Measurements from ENCODE around the gene DYRK1A.
"Not testable (repeated sequence)": the region's sequence is repeated elsewhere in the genome, so short reads cannot be mapped to it uniquely, and the experiment has no call there.

DYRK1A gene

DNA sequence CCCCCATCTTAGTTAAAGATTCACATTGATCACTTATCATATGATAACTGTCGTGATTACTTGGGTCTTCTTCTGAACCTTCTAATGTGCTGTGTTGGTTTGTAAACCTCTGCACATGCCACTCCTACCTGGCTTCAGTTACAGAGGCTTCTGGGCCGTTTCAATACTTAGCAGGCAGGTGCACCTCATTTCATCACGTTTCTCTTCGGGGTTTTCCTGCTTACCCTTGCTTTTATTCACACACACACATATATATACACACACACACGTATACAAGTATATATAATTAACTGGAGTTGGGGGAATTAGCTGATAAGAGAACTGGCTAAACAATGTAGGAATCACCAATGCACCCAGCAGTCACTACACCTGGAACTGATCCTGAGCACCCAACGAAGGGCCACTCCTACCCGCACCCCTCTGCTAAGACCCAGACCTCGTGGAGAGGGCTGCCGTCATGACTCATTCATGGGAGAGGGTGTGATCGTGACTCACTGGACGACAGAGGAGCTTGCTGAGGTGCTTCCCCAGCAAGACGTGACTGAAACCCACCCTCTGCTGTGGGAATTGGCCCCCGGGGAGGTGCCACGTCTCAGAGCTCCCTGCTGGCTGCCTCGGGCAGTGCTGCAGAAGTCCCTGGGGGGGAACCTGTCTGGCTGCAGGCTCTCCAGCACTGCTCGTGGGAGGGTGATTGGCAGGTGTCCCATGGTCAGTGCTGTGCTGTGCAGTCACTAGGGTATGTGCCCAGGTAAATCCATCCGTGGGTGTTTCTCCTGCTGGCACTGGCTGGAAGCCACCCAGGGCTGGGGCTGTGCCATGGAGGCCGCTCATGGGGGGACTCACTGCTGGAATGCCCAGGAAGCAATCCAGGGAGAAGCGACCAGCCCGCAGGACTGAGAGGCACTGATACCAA is 166.6 kb downstream of the DYRK1A start:
- DNase-seq: no peak

DNA sequence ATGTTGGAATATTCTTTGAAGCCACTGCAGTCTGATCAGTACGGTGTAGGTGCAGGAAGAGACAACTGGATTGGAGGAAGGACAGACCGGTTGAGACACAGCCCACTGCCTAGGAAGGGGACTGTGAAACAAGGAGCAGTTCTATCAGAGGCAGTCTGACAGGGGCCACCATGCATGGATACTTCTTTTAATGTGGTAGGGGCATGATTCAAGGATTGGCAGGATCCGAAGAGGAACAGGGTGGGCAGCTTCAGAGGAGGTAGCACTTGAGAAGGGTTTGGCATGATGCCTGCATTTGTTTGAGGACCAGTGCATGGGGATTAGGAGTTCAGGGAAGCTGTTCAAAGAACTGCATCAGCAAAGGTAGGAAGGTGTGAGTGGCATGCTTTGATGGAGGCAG is 167.9 kb downstream of the DYRK1A start:
- DNase-seq: no peak

DNA sequence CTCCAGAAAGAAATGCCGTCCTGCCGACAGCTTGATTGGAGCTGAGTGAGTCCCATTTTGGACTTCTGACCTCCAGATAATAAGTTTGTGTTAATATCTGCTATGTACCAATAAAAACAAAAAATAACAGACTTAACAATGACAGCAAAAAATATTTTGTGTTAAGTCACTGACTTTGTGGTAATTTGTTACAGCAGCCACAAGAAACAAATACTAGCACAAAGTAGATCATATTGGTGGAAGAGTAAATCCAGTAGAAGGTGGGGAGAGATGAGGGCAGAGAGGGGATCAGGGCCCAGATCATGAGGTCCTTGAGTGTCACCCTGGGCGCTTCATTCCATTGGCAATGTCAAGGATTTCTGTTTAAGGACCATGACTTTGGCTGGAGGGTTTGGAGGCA is 168.6 kb downstream of the DYRK1A start:
- no peak for DNase-seq

DNA sequence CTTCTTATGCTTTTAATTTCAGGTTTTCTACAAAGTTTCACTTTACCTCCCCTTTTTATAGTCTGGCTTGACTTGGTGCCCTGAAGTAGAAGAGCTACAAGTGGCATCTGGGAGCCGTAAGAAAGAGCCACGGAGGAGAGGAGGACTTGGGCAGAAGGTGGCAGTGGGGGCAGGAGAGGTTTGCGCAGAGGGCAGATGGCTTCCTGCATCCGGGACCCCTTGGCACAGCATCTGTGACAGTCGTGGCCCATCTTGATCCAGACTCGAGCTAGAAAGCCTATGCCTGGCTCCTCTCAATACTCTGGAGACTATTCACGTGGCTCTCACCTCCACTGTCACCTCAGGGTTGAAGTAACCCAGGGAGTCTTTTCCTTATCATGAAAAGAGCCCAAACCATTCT is 169.1 kb downstream of the DYRK1A start:
- DNase-seq: no peak

DNA sequence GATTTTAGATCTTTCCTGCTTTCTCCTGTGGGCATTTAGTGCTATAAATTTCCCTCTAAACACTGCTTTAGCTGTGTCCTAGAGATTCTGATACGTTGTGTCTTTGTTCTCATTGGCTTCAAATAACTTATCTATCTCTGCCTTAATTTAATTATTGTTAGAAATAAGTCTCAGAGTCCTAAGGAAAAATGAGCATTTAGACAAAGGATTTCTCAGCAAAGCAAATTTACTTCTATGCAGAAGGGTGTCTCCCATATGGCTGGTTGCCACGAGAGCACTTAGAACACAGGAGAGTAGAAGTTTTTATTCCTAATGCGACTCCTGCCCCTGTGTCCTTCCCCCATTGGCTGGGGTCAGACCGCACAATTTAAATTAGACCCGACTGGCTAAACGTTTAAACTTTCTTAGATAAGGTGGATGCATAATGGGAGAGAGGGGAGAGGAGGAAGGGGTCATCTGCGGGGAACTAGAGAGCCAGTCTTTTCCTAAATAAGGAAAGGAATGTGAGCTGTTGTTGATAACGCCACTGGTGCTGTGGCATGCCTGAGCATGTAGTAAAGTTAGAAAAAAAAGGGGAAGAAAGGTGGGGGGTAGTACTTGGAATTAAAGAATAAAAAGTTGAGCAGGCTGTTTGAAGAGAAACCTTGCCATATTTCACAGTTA is 170.2 kb downstream of the DYRK1A start:
- no peak for DNase-seq

DNA sequence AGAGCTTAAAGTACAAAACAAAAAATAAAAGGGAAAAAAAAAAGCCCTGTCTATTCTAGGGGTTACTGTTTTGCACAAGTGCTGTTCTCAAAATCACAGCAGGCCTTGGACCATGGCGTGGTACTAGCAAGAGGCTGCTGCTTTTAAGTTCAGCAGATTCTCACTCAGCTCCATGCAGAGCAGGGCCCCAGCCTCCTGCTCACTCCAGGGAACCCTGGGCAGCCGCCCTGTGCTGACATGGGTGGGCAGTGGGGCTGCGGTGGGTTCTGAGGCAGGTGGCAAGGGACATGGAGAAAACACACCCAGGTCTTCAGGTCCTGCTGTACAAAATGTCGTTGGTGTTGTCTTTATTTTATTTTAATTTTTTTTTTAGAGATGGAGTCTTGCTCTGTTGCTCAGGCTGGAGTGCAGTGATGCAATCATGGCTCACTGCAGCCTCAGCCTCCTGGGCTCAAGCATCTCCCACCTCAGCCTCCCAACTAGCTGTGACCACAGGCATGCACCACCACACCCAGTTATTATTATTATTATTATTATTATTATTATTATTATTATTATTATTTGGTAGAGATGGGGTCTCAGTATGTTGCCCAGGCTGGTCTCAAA is 170.9 kb downstream of the DYRK1A start:
- no peak for DNase-seq

DNA sequence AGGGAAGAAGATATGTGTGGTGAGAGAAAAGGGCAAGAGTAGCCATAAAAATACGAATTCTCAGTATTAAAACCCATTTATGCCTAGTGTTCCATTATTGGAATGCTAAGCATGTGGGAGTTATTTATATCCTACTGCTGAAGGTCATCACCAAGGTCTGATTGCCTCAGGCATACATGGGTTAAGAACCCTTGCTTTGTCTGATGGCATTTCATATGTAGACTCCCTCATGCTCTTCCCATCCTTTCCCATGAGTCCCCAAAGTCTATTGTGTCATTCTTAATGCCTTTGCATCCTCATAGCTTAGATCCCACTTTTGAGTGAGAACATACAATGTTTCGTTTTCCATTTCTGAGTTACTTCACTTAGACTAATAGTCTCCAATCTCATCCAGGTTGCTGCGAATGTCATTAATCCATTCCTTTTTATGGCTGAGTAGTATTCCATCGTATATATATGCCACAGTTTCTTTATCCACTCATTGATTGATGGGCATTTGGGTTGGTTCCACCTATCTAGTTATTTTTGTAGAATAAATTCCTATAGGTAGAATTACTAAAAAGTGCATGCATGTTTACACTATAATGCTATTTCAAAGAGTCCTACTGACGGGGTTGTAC is 172.5 kb downstream of the DYRK1A start:
- no peak for DNase-seq

DNA sequence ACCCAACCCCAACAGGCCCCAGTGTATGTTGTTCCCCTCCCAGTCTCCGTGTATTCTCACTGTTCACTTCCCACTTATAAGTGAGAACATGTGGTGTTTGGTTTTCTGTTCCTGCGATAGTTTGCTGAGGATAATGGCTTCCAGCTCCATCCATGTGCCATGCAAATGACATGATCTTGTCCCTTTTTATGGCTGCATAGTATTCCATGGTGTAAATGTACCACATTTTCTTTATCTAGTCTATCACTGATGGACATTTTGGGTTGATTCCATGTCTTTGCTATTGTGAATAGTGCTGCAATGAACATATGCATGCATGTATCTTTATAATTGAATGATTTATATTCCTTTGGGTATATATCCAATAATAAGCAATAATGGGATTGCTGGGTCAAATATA is 174.6 kb downstream of the DYRK1A start:
- DNase-seq: not testable (repeated sequence)

DNA sequence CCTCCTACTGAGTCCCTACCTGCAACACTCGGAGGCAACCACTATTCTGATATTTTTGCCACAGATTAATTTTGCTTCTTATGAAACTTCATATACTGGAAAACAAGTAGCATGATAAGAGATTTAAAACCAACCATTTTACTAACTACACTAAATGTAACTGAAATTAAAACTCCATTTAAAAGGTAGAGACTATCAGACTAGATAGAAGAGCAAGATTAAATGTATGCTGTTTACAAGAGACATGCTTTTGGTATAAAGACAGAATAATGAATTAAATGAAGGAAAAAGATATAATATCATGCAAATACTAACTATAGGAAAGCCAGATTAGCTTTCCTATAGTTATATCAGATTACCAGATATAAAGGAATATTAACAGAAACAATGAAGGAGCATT is 175.9 kb downstream of the DYRK1A start:
- no peak for DNase-seq

DNA sequence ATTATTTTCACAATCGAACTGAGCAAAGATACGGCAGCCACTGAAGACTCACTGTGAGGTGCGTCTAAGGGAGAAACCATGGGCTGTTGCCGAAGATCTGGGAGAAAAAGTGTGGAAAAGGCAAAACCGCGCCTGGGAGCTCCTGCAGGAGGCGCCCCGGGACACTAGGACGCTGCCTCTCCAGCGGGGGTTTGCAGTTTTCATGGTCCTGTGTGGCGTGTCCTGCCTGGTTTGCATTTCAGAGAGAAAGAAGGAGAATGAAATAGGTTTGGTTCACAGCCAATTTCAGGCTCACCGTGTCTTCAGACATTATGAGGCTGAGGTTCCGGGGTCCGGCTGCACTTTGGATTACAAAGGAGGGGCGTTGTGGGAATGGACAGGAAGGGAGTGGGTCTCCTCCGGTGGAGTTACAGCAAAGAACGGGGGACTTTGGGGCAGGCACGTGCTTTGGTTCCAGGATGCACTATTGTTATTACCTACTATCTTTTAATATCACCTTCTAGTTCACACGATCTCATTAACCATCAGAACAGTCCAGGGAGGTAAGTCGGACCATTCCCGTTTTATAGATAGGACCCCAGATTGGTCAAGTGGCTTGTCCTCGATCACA is 179.8 kb downstream of the DYRK1A start:
- DNase-seq: no peak

DNA sequence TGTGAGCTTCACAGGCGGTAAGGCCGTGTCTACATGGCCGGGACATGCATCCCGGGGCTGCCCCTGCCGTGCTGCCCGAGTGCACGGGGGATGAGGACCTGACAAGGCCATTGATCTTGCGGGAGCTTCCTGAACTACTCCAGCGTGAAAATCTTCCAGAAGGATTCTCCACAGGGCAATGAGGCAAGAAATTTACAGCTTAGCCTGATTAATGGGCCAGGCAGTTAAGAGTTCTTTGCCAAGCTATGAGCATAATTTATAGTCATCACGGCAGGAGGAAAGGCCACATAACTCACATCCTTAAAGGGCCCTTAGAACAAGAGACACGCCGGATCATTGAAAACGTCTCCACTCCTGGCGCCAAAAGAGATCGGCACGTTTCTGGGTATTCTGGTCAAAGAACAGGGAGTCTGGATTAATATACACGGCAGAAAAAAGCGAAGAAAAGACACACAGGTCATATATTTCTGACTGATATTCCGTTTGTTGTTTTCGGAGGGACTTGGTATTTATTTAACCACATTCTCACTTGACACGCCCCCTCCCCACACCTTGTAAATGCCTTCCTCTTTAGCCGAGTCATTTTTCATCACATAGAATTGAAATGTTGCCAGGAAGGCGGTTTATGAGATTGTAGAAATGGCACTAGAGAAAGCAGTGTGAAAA is 180.5 kb downstream of the DYRK1A start:
- no peak for DNase-seq

DNA sequence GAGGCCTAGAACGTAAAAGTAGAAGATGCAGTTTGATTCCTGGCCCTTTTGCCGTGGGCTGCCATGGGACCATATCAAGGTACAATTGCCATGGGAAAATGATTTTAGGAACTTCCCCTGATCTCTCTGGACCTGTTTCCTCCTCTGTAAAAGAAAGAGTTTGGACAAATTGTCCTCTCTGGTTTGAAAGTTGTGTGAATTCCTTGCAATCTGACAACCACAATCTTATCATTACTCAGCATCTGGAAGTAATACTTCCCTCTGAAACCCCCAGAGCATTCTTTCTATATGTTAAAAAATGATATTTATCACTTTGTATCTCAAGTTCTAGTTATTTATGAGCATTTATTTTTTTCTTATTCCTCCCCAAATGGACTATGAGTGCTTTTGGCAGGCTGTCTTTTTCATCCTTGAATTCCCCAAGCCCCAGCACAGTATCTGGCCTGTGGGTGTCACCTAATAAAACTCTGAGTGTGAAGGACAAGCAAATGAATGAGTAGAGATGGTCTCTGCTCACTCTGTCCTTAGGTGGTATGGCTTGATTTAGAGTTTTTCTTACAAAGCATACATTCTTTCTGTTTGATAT is 181.1 kb downstream of the DYRK1A start:
- DNase-seq: no peak

DNA sequence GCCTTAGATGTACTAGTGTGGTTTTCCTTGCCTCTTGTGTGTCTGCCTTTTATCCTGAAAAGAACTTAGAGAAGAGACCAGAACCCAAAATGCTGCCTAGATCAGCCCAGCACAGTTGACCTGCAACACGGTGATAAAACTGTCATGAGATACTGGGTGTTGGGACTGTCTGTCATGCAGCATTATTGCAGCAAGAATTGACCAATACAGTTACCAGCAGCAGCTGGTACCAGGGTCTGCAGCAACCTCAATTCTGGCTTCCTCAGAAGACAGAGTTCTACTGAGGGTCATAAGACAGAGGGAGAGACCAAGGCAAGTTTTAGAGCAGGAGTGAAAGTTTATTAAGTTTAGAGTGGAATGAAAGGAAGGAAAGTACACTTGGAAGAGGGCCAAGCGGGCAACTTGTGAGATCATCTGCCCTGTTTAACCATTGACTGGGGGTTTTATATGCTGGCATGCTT is 182.0 kb downstream of the DYRK1A start:
- no peak for DNase-seq

DNA sequence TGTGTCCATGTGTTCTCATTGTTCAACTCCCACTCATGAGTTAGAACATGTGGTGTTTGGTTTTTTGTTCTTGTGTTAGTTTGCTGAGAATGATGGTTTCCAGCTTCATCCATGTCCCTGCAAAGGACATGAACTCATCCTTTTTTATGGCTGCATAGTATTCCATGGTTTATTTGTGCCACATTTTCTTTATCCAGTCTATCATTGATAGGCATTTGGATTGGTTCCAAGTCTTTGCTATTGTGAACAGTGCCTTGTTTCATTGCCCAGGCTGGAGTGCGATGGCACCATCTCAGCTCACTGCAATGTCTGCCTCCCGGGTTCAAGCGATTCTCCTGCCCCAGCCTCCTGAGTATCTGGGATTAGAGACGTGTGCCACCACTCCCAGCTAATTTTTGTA is 183.2 kb downstream of the DYRK1A start:
- not testable (repeated sequence) for DNase-seq

DNA sequence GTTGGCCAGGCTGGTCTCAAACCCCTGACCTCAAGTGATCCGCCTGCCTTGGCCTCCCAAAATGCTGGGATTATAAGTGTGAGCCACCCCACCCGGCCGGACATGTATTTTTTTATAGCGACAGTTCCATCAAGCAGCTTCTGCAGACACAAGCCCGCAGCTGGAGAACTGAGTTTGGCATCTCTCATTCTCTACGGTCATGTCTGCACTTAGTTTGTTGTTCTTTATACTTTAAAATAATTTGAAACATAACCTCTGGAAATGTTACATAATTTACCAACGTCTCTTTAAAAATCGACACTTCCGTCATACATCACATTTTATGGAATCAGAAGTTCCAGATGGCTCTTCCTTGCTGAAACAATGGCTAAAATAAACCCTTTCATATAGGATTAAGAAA is 183.6 kb downstream of the DYRK1A start:
- DNase-seq: no peak

DNA sequence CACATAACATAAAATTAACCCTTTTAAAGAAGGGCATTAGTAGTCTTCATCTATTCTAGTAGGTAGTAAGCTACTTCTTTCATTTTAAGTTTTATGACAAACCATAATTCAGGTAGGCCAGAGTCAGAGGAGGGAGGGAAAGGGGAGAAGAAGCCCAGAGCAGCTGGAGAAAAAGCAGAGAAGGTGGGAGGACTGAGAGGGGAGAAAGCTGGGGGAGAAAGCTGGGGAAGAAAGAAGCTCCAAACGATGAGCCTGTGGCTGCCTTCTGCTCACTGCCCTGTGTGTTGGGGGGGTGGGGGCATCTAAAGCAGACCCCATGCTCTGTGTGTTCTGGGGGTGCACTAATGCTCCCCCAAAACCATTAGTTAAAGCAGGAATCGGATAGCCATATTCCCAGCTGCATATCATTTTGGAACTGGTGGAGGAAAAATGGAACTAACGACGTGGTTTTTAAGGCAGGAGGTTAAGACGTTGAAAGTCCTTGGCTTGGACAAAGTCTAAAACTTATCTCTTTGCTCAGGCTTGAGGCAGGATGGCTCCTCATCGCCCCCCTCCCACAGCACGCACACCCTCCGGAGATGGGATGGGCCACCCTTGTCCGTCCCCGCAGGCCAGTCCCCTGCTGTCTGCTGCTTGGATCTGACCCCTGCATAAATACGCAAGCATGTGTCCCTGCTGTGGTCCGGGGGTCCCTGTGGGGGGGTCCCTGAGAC is 184.2 kb downstream of the DYRK1A start:
- no peak for DNase-seq

DNA sequence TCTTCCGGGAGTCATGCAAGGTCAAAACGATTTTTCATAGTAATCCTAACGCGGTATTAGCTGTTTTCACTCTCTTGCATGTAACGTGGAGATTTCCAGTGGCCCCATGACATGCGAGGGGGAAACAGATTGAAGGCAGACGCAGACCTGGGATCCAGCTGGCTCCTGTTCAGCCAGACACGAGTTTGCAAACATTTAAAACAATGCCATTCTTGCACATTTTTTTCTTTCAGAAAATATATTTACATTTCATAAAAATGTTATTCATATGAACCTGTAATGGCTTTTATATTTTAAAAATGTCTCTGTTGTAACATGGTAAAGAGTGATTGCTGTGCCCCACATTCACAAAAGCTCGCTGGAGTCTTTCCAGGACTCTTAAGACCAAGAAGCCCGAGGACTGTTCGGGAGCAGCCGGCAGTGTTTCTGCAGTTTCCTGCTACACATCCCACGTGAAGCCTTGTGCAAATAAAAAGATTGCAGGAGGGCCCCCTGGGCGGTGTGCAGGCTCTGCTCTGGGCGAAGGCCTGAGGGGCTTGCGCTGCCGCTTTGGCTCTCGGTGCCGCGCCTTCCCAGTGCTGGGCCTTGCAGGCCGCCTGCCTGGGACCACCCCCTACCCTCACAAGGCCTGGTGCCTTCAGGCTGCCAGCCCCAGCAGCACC is 184.9 kb downstream of the DYRK1A start:
- no peak for DNase-seq

DNA sequence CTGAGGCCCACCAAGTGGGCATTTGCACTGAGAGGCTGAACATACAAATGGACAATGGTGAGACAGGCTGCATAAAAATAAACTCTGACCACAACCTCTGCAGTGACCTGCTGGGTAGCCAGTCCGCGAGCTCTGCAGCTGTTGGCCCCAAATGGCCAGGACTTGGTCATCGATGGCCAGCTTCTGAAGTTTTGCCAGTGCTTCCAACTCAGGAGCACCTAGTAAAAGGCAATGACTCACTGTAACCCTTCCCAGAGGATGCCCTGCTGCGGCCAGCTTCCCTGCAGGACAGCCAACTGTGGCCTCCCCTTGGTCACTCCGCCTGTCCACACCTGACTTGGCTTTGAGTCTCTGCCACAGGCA is 185.4 kb downstream of the DYRK1A start:
- DNase-seq: no peak

DNA sequence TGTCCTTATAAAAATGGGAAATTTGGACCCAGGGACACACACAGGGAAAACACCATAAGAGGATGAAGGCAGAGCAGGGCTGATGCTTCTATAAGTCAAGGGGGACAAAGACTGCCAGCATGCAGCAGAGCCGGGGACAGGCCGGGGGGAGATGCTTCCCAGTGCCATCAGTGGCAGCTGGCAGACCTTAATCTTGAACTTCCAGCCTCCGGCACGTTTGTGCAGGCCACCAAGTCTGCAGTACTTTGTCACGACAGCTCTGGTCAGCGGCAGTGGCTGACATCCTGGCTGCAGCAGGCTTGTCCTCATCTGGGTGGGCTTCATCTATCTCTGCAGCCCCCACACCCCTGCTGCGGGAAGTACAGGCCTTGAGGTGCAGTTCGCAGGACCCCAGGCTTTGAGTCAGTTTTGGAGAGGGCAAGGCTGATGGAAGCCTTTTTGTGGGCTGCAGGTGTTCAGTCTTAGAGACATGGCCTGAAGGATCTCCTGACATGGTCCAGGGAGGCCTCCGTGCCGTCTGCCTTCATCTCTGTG is 186.0 kb downstream of the DYRK1A start:
- DNase-seq: no peak

DNA sequence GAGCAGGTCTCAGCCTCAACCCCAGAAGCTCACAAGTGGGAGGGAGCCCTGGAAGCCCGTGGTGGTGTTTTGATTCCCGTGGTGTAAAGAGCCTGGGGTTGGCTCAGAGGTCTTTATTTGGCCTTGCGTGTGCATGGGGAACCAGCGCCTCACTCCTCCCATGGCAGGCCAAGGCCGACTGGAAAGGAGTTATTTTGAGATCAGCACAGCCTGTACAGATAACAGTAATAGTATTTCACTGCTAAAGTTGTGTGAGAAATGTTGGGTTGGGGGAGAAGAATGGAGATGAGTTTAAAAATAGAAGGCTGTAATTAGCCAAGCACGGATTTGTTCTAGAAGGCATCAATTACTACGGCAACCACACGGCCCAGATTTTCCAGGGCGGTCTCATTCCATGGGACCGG is 186.5 kb downstream of the DYRK1A start:
- no peak for DNase-seq

Measured in cortex of kidney (tissue), 1 donor.